DOHH2 (cell line): ENCODE measurements around the gene SLC10A3.
A peak's percentile ranks its signal among the peaks of the same experiment; 100 is the strongest.

Source experiments
- H3F3A ChIP-seq: fragments of 200-600 bp; sonication (generic), shearing (Covaris generic); 2 replicates; pipeline ENCODE4 v1.6.0; 2016; ENCODE audit warnings: antibody characterized with exemption, mild to moderate bottlenecking; ENCODE audit not compliant: control insufficient read depth, insufficient read depth
- H3K27ac ChIP-seq: fragments of 200-600 bp; sonication (generic); 2 replicates; pipeline ENCODE4 v1.5.1; 2014; ENCODE audit warnings: low read depth, mild to moderate bottlenecking, low read length, moderate library complexity
- H3K27me3 ChIP-seq: fragments of 200-600 bp; sonication (generic); 2 replicates; pipeline ENCODE4 v1.6.1; 2014; ENCODE audit warnings: mild to moderate bottlenecking, low read length, mixed read lengths; ENCODE audit not compliant: control insufficient read depth
- H3K36me3 ChIP-seq: fragments of 200-600 bp; sonication (generic); 2 replicates; pipeline ENCODE4 v1.6.1; 2014; ENCODE audit warnings: mild to moderate bottlenecking, low read length, moderate library complexity, mixed read lengths; ENCODE audit not compliant: control insufficient read depth
- H3K4me1 ChIP-seq: fragments of 200-600 bp; sonication (generic); 2 replicates; pipeline ENCODE4 v1.6.1; 2014; ENCODE audit warnings: mild to moderate bottlenecking, low read length, mixed read lengths; ENCODE audit not compliant: control insufficient read depth
- H3K4me2 ChIP-seq: fragments of 200-600 bp; sonication (generic); 2 replicates; pipeline ENCODE4 v1.6.0; 2014; ENCODE audit warnings: mild to moderate bottlenecking, low read length, moderate library complexity
- H3K4me3 ChIP-seq: fragments of 200-600 bp; sonication (generic); 2 replicates; pipeline ENCODE4 v1.5.1; 2014; ENCODE audit warnings: mild to moderate bottlenecking, low read length, mixed read lengths
- H3K79me2 ChIP-seq: fragments of 200-600 bp; sonication (generic); 2 replicates; pipeline ENCODE4 v1.6.1; 2014; ENCODE audit warnings: mild to moderate bottlenecking, low read length, mixed read lengths; ENCODE audit not compliant: control insufficient read depth
- H3K9me2 ChIP-seq: fragments of 200-600 bp; sonication (generic); replicated peaks from 2 replicates; pipeline ENCODE4 v1.6.1; 2014; ENCODE audit warnings: mild to moderate bottlenecking, low read length, mixed read lengths; ENCODE audit not compliant: control insufficient read depth
- H3K9me3 ChIP-seq: fragments of 200-600 bp; sonication (generic); 2 replicates; pipeline ENCODE4 v1.6.1; 2014; ENCODE audit warnings: antibody characterized with exemption, low read length, mixed read lengths; ENCODE audit not compliant: control insufficient read depth, insufficient read depth
- H4K20me1 ChIP-seq: fragments of 200-600 bp; sonication (generic); 2 replicates; pipeline ENCODE4 v1.6.0; 2014; ENCODE audit warnings: low read depth, mild to moderate bottlenecking, antibody characterized with exemption, low read length, moderate library complexity; ENCODE audit not compliant: control insufficient read depth, insufficient read depth
- CTCF ChIP-seq: fragments of 200-600 bp; sonication (generic); IDR thresholded peaks from one replicate; pipeline ENCODE4 v1.5.1; 2014; ENCODE audit warnings: antibody characterized with exemption, mild to moderate bottlenecking, low read depth, low read length; ENCODE audit not compliant: poor library complexity, severe bottlenecking
- EZH2phosphoT487 ChIP-seq: fragments of 200-600 bp; sonication (generic); IDR thresholded peaks from 2 replicates; pipeline ENCODE4 v1.6.1; 2017; ENCODE audit warnings: borderline replicate concordance, mild to moderate bottlenecking, antibody characterized with exemption, low read length, moderate library complexity, mixed read lengths

Gene SLC10A3

GRCh38 chrX:154525606-154526490, 35.4 kb upstream of the SLC10A3 start:
- Histone ChIP-seq H3K27me3 (no peaks in the 10 kb centered on the region), H3F3A (no peaks in the 10 kb centered on the region), H3K79me2 (no peaks in the 10 kb centered on the region), H3K9me2 (no peaks in the 10 kb centered on the region), H3K4me2 (no peak overlapping the region), H3K4me3 (no peak overlapping the region), H4K20me1 (no peaks in the 10 kb centered on the region), H3K9me3 (no peaks in the 10 kb centered on the region), H3K4me1 (peaks cover 14% of the 10 kb centered on the region), H3K27ac (no peak overlapping the region), H3K36me3 (no peaks in the 10 kb centered on the region)
- TF ChIP-seq EZH2phosphoT487 (no peak), CTCF (no peak)

GRCh38 chrX:154519389-154519788, 29.0 kb upstream of the SLC10A3 start:
- peaks cover 12% of the 10 kb centered on the region for H3K79me2 ChIP-seq
- H3F3A ChIP-seq, result no peaks in the 10 kb centered on the region
- no peak overlapping the region for H3K4me3 ChIP-seq
- H3K27ac ChIP-seq, result no peak overlapping the region
- no peaks in the 10 kb centered on the region for H4K20me1 ChIP-seq
- peaks cover 14% of the 10 kb centered on the region for H3K4me1 ChIP-seq
- H3K36me3 ChIP-seq, result no peaks in the 10 kb centered on the region
- H3K27me3 ChIP-seq, result no peaks in the 10 kb centered on the region
- no peaks in the 10 kb centered on the region for H3K9me2 ChIP-seq
- no peak overlapping the region for H3K4me2 ChIP-seq
- H3K9me3 ChIP-seq, result no peaks in the 10 kb centered on the region
- no peak for TF ChIP-seq CTCF
- no peak for TF ChIP-seq EZH2phosphoT487

- Histone ChIP-seq H3K79me2 (peaks cover 16% of the 10 kb centered on the region), H3K9me2 (no peaks in the 10 kb centered on the region), H4K20me1 (no peaks in the 10 kb centered on the region), H3K4me1 (peaks cover 14% of the 10 kb centered on the region), H3K4me2 (peak overlapping the region; percentile 91), H3K4me3 (no peak overlapping the region; the same call in 1 of the 2 replicates), H3K36me3 (peaks cover 4% of the 10 kb centered on the region; the same call in 1 of the 2 replicates), H3K27me3 (no peaks in the 10 kb centered on the region), H3K9me3 (no peaks in the 10 kb centered on the region), H3K27ac (no peak overlapping the region), H3F3A (no peaks in the 10 kb centered on the region)
- TF ChIP-seq EZH2phosphoT487, result no peak
- TF ChIP-seq CTCF, result no peak
These were observed 26.8 kb upstream of the SLC10A3 start for GRCh38 chrX:154517101-154517781.
